SU-DHL-6 (cell line): ENCODE data around the gene TEX10.

Experiments used
- H2AFZ ChIP-seq: fragments of 200-600 bp; sonication (generic); 2 replicates; pipeline ENCODE4 v1.6.1; 2014; ENCODE audit warnings: low read depth, mild to moderate bottlenecking, moderate library complexity, mixed read lengths, antibody characterized with exemption, low read length; ENCODE audit not compliant: severe bottlenecking
- H3F3A ChIP-seq: fragments of 200-600 bp; shearing (Covaris generic); 2 replicates; pipeline ENCODE4 v1.6.0; 2016; ENCODE audit warnings: antibody characterized with exemption, mild to moderate bottlenecking; ENCODE audit not compliant: insufficient read depth
- H3K27ac ChIP-seq: fragments of 200-600 bp; sonication (generic); 2 replicates; pipeline ENCODE4 v1.5.1; 2016; ENCODE audit warnings: low read depth, mild to moderate bottlenecking, low read length, moderate library complexity, mixed read lengths
- H3K27me3 ChIP-seq: fragments of 200-600 bp; sonication (generic), shearing (Covaris generic); 2 replicates; pipeline ENCODE4 v1.6.0; 2014; ENCODE audit warnings: mild to moderate bottlenecking, low read length
- H3K36me3 ChIP-seq: fragments of 200-600 bp; sonication (generic); 2 replicates; pipeline ENCODE4 v1.6.1; 2014; ENCODE audit warnings: mild to moderate bottlenecking, low read length, mixed read lengths
- H3K4me2 ChIP-seq: fragments of 300-600, 200-600 bp; shearing (Covaris generic), sonication (generic); 2 replicates; pipeline ENCODE4 v1.6.0; 2014; ENCODE audit warnings: low read length, low read depth, mild to moderate bottlenecking; ENCODE audit not compliant: poor library complexity, severe bottlenecking
- H3K4me3 ChIP-seq: fragments of 200-600 bp; sonication (generic); 2 replicates; pipeline ENCODE4 v1.5.1; 2014; ENCODE audit warnings: antibody characterized with exemption, low read length, mild to moderate bottlenecking, mixed read lengths; ENCODE audit not compliant: insufficient read depth, poor library complexity, severe bottlenecking
- H3K79me2 ChIP-seq: fragments of 200-600 bp; sonication (generic); 2 replicates; pipeline ENCODE4 v1.6.1; 2014; ENCODE audit warnings: mild to moderate bottlenecking, low read length, moderate library complexity; ENCODE audit not compliant: insufficient read depth
- H3K9ac ChIP-seq: fragments of 200-600 bp; sonication (generic); 2 replicates; pipeline ENCODE4 v1.7.0; 2014; ENCODE audit warnings: mild to moderate bottlenecking, low read length
- H3K9me2 ChIP-seq: fragments of 200-600 bp; sonication (generic); replicated peaks from 2 replicates; pipeline ENCODE4 v1.6.1; 2014; ENCODE audit warnings: low read length; ENCODE audit not compliant: insufficient read depth
- H3K9me3 ChIP-seq: fragments of 200-600 bp; sonication (generic); 2 replicates; pipeline ENCODE4 v1.6.1; 2014; ENCODE audit warnings: low read length, mixed read lengths; ENCODE audit not compliant: insufficient read depth
- H4K20me1 ChIP-seq: fragments of 200-600 bp; sonication (generic); 2 replicates; pipeline ENCODE4 v1.6.1; 2014; ENCODE audit warnings: low read depth, mild to moderate bottlenecking, antibody characterized with exemption, low read length, moderate library complexity, mixed read lengths
- EZH2phosphoT487 ChIP-seq: fragments of 200-600 bp; sonication (generic), shearing (Covaris generic); conservative IDR thresholded peaks from 2 replicates; pipeline ENCODE4 v1.6.1; 2018; ENCODE audit warnings: mild to moderate bottlenecking, antibody characterized with exemption, low read length, moderate library complexity, mixed read lengths
- TF ChIP-seq, protein P1 (sequence below): fragments of 200-600 bp; sonication (generic); IDR thresholded peaks from one replicate; pipeline ENCODE4 v1.5.1; 2017; ENCODE audit warnings: antibody characterized with exemption, mild to moderate bottlenecking, low read length, moderate library complexity; ENCODE audit not compliant: insufficient read depth, poor library complexity, severe bottlenecking

The TEX10 gene

GRCh38 chr9:100372648-100373047, 19.9 kb upstream of the TEX10 start:
- Histone ChIP-seq H3K9ac (no peak overlapping the region), H3K4me3 (no peak overlapping the region), H2AFZ (no peak overlapping the region), H3K9me2 (no peaks in the 10 kb centered on the region), H3K36me3 (no peaks in the 10 kb centered on the region), H3K9me3 (peaks cover 16% of the 10 kb centered on the region; the same call in 1 of the 2 replicates), H4K20me1 (no peaks in the 10 kb centered on the region), H3K27me3 (no peaks in the 10 kb centered on the region), H3K4me2 (no peak overlapping the region), H3K27ac (no peak overlapping the region), H3F3A (no peaks in the 10 kb centered on the region), H3K79me2 (no peaks in the 10 kb centered on the region)
- TF ChIP-seq EZH2phosphoT487, result no peak
- TF ChIP-seq, protein P1, sequence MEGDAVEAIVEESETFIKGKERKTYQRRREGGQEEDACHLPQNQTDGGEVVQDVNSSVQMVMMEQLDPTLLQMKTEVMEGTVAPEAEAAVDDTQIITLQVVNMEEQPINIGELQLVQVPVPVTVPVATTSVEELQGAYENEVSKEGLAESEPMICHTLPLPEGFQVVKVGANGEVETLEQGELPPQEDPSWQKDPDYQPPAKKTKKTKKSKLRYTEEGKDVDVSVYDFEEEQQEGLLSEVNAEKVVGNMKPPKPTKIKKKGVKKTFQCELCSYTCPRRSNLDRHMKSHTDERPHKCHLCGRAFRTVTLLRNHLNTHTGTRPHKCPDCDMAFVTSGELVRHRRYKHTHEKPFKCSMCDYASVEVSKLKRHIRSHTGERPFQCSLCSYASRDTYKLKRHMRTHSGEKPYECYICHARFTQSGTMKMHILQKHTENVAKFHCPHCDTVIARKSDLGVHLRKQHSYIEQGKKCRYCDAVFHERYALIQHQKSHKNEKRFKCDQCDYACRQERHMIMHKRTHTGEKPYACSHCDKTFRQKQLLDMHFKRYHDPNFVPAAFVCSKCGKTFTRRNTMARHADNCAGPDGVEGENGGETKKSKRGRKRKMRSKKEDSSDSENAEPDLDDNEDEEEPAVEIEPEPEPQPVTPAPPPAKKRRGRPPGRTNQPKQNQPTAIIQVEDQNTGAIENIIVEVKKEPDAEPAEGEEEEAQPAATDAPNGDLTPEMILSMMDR, result no peak

DNA sequence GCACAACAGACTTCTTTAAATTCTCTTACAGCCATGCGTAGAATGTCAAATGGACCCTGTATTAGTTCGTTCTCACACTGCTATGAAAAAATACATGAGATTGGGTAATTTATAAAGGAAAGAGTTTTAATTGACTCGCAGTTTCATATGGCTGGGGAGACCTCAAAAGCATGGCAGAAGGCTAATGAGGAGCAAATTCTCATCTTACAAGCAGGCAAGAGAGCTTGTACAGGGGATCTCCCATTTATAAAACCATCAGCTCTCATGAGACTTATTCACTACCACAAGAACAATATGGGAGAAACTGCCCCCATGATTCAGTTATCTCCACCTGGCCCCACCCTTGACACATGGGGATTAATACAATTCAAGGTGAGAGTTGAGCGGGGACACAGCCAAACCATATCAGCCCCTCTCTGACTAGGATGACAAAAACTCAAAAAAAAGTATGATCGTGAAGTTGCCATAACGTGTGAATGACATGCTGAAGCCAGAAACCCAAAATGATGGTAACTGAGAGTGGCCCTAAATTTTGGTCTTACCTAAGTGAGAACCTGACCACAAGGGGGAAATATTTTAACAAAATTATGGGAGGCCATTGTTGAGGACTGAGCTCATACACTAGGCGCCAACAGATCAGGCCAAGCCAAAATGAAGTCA, 17.5 kb upstream of the TEX10 start:
- Histone ChIP-seq H3K79me2 (no peaks in the 10 kb centered on the region), H3K9me2 (no peaks in the 10 kb centered on the region), H3K9ac (no peak overlapping the region), H3K27me3 (no peaks in the 10 kb centered on the region), H4K20me1 (no peaks in the 10 kb centered on the region), H2AFZ (no peak overlapping the region), H3K36me3 (no peaks in the 10 kb centered on the region), H3K4me2 (no peak overlapping the region), H3K4me3 (no peak overlapping the region), H3K9me3 (peaks cover 12% of the 10 kb centered on the region; the same call in 1 of the 2 replicates), H3K27ac (no peak overlapping the region), H3F3A (no peaks in the 10 kb centered on the region)
- TF ChIP-seq EZH2phosphoT487, result no peak

DNA sequence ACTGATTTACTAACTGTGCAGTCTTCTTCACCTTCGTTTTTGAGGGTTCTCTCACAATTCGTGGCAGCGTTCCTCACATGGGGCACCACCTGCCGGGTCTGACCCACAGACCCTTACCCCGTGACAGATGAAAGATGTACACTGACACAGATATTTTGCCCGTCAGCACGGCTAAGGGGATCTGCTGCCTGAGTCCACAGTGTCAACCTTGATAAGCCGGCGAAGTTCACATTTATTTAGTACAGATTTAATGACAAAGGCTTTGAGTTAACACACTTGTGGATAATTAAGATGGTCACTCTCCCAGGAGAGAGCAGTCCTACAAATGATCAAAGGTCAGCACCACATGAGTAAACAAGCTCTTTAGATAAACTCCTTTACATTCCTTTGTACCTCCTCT, 15.9 kb upstream of the TEX10 start:
- Histone ChIP-seq H3K79me2 (no peaks in the 10 kb centered on the region), H3K9me2 (no peaks in the 10 kb centered on the region), H3K27ac (no peak overlapping the region), H4K20me1 (no peaks in the 10 kb centered on the region), H3K4me3 (no peak overlapping the region), H3K9me3 (peaks cover 12% of the 10 kb centered on the region; the same call in 1 of the 2 replicates), H2AFZ (no peak overlapping the region), H3K36me3 (no peaks in the 10 kb centered on the region), H3K9ac (no peak overlapping the region), H3F3A (no peaks in the 10 kb centered on the region), H3K4me2 (no peak overlapping the region), H3K27me3 (no peaks in the 10 kb centered on the region)
- no peak for TF ChIP-seq EZH2phosphoT487
- TF ChIP-seq, protein P1, result no peak

GRCh38 chr9:100366121-100366520, 13.4 kb upstream of the TEX10 start:
- no peak overlapping the region for H3K4me3 ChIP-seq
- H3K36me3 ChIP-seq, result no peaks in the 10 kb centered on the region
- no peaks in the 10 kb centered on the region for H3F3A ChIP-seq
- TF ChIP-seq EZH2phosphoT487, result no peak
- TF ChIP-seq, protein P1, result no peak
- no peaks in the 10 kb centered on the region for H3K9me2 ChIP-seq
- H2AFZ ChIP-seq, result no peak overlapping the region
- H3K27ac ChIP-seq, result no peak overlapping the region
- no peak overlapping the region for H3K9ac ChIP-seq
- H4K20me1 ChIP-seq, result no peaks in the 10 kb centered on the region
- H3K4me2 ChIP-seq, result no peak overlapping the region
- H3K27me3 ChIP-seq, result no peaks in the 10 kb centered on the region
- H3K9me3 ChIP-seq, result peaks cover 12% of the 10 kb centered on the region; the same call in 1 of the 2 replicates
- H3K79me2 ChIP-seq, result no peaks in the 10 kb centered on the region
